Umbilical cord (tissue), 2 donors: ENCODE measurements around the gene UBE3D. TPM values are rescaled to one million over a fixed set of nuclear protein-coding genes. Genes with fewer than 3 reads are reported as not detected.
"Not testable (repeated sequence)": the region's sequence is repeated elsewhere in the genome, so short reads cannot be mapped to it uniquely, and the experiment has no call there.

Experiments
- DNase-seq: peaks from one replicate; pipeline ENCODE4 v3.0.0-alpha.2; 2015; ENCODE audit warnings: low spot score
- total RNA-seq: library from RNA; depleted of rRNA; stranded (reverse); fragments of >200 nt; gene quantifications from one replicate; pipeline ENCODE4 v1.2.3, GENCODE V29; 2014; ENCODE audit warnings: low replicate concordance; ENCODE audit not compliant: insufficient read depth

Gene UBE3D
- total RNA-seq, 1 donor from 2014 or later, result 16.6 TPM

DNA sequence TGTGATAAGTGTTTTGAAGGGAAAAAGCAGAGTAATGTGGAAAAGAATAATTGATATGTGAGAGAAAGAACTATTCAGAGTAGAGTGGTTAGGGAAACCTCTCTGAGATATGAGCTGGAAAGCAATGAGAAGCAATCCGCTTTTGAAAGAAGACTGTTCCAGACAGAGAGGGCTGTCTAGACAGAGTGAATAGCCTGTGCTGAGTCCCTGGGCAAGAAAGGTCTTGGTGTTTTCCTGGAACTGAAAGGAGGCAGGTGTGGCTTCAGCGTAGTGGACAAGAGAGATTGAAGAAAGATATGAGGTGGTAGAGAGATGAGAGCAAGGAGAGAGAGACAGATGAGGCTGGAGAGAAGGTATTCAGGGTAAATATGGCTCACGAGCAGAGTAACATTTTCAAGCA lies 190.8 kb downstream of the UBE3D start:
- no peak for DNase-seq

- DNase-seq, result no peak
Measured at GRCh38 chr6:82872185-82872584, 193.5 kb downstream of the UBE3D start.

DNA sequence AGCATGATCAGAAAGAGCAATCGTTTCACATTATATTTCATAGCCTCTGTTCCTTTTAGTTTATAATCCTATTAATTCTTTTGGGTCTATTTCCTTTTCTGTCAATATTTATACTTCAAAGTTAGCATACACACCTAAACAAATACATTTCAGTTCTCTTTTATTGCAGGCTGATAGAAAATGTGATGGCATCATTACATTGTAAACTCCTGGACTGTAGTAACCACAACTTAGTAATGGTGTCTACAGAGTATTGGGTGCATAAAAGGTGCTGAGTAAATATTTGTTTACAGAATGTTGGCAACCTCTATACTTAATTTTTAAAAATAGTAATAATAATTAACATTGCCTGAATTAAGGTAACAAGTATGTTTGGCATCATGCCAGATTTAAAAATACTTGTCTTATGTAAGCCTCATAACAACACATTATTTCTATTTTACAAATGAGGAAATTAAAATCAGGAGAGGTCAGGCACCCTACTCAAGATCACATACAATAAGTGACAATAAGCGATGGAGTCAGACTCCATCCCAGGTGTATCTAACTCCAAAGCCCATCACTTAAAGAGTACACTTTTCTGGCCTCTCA lies 195.0 kb downstream of the UBE3D start:
- DNase-seq, result no peak

GRCh38 chr6:82869493-82869892 lies 196.1 kb downstream of the UBE3D start:
- DNase-seq, result no peak

GRCh38 chr6:82867946-82868345 lies 197.7 kb downstream of the UBE3D start:
- DNase-seq, result no peak

DNA sequence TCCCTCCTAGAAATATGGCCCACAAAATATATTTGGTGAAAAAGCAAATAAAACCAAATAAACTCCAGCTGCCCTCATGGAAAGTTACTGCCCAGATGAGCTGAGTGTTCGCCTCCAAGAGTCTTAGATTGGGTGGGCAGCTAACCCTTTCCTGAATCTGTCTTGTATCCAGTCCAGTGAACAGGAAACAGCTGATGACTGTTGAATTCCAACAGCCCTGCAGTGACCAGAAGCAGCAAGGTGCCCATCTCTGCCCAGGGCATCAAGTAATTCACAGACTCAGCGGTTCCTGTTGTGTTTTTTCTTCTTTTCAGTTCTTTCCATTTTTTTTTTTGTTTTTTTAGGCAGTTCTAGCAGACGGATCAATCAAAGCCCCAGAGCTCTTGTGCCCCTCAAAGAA lies 199.2 kb downstream of the UBE3D start:
- DNase-seq, result no peak

DNA sequence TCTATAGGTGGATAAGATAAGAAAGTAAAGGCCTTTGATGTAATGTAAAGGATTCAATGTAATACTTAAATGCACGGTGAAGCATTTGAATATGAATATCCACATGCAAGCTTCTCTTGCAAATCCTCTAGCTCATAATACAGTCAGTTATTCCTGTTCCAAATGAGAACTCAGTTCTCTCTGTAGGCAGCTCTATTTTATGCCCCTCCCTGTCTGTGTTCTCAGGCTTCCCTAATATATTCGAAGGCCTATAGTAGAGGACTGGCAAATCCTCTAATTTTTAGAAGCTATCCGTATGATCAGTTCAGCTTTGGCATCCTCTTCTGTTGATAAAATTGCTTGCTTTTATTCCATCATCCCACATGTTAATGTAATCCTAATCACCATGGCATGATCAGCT lies 200.2 kb downstream of the UBE3D start:
- DNase-seq, result no peak

- DNase-seq, result no peak
Measured at GRCh38 chr6:82863781-82864180, 201.9 kb downstream of the UBE3D start.

- no peak for DNase-seq
Measured at GRCh38 chr6:82862543-82862942, 203.1 kb downstream of the UBE3D start.

DNA sequence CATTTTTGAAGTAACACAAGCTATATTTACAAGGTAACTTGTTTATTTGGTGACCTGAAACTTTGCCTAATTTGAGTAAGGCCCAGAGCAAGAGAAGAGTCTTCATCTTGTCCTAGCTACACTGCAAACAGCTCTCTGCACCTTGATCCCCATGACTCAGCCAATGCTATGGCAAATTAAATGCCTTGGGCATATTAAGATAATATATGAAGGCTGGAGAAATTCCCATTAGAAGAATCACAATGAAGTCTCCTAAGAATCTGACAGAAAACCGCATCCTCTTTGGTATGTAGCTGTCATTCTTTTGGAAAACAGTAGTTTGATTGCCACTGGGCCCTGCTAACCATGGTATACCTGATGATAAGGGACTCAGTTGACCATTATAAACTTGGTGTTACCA lies 204.5 kb downstream of the UBE3D start:
- no peak for DNase-seq

DNA sequence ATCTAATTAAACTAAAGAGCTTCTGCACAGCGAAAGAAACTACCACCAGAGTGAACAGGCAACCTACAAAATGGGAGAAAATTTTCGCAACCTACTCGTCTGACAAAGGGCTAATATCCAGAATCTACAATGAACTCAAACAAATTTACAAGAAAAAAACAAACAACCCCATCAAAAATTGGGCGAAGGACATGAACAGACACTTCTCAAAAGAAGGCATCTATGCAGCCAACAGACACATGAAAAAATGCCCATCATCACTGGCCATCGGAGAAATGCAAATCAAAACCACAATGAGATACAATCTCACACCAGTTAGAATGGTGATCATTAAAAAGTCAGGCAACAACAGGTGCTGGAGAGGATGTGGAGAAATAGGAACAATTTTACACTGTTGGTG lies 209.6 kb downstream of the UBE3D start:
- not testable (repeated sequence) for DNase-seq

- not testable (repeated sequence) for DNase-seq
Measured at GRCh38 chr6:82852904-82853303, 212.7 kb downstream of the UBE3D start.

- no peak for DNase-seq
Measured at GRCh38 chr6:82843291-82843885, 222.3 kb downstream of the UBE3D start.

- no peak for DNase-seq
Measured at GRCh38 chr6:82842721-82843120, 222.9 kb downstream of the UBE3D start.

Other genes starting within 250 kb of the UBE3D start
- 31.8 TPM for gene DOP1A, start 1.8 kb upstream of the UBE3D start, total RNA-seq
- gene PGM3, start 127.4 kb upstream of the UBE3D start, total RNA-seq, result 99.9 TPM
- 6.0 TPM for gene RWDD2A, start 127.5 kb upstream of the UBE3D start, total RNA-seq